Left ventricle myocardium inferior (tissue), 1 donor: Measurements from ENCODE around the gene PKD1L1. TPM values are rescaled to one million over a fixed set of nuclear protein-coding genes. Genes with fewer than 3 reads are reported as not detected.
"Not testable (repeated sequence)": the region's sequence is repeated elsewhere in the genome, so short reads cannot be mapped to it uniquely, and the experiment has no call there.

Experiments
- DNase-seq: peaks from one replicate; pipeline ENCODE4 v3.0.0-alpha.2; 2020
- H3K27ac ChIP-seq: fragments of 200-600 bp; replicated peaks from 2 replicates; pipeline ENCODE4 v1.8.0; 2021
- H3K27me3 ChIP-seq: fragments of 200-600 bp; 2 replicates; pipeline ENCODE4 v1.8.0; 2021; ENCODE audit warnings: low read depth
- H3K36me3 ChIP-seq: fragments of 200-600 bp; 2 replicates; pipeline ENCODE4 v1.8.0; 2021
- H3K4me1 ChIP-seq: fragments of 200-600 bp; 2 replicates; pipeline ENCODE4 v1.8.0; 2021
- H3K4me3 ChIP-seq: fragments of 200-600 bp; 2 replicates; pipeline ENCODE4 v1.8.0; 2021; ENCODE audit warnings: mild to moderate bottlenecking, moderate library complexity
- H3K9me3 ChIP-seq: fragments of 200-600 bp; replicated peaks from 2 replicates; pipeline ENCODE4 v1.8.0; 2021
- CTCF ChIP-seq: fragments of 200-600 bp; IDR thresholded peaks from 2 replicates; pipeline ENCODE4 v1.8.0; 2021; ENCODE audit warnings: antibody characterized with exemption, mild to moderate bottlenecking, borderline replicate concordance
- intact Hi-C: fragments of 100-400 bp; cut with micrococcal nuclease; formaldehyde crosslinking; loops from one replicate; pipeline ENCODE4 v1.11.0; 2022
- total RNA-seq: library from RNA; stranded (reverse); fragmentation: NEBNext Ultra II Directional; extraction: Animal tissue kit (Norgen Biotek cat#: 25700); gene quantifications from one replicate; pipeline ENCODE4 v1.2.1, GENCODE V29; 2021
- donor health status: DM: no; HTN: yes; CAD: no; lungs with severe emphysema.

The PKD1L1 gene
- total RNA-seq, 1 donor from 2014 or later = 1.5 TPM

- DNase-seq = no peak
- no peak for TF ChIP-seq CTCF
- peaks cover 87% of the 10 kb centered on the region for H3K4me1 ChIP-seq
- peak overlapping the region; percentile 93 for H3K27ac ChIP-seq
- intact Hi-C loops = no loop called here
- no peaks in the 10 kb centered on the region for H3K36me3 ChIP-seq
- no peaks in the 10 kb centered on the region for H3K27me3 ChIP-seq
- H3K9me3 ChIP-seq = no peaks in the 10 kb centered on the region
- H3K4me3 ChIP-seq = no peak overlapping the region
Observed at GRCh38 chr7:47943676-47944474, 4.4 kb downstream of the PKD1L1 start.

- DNase-seq, H3K9me3 ChIP-seq, H3K36me3 ChIP-seq, H3K4me3 ChIP-seq, H3K27me3 ChIP-seq, intact Hi-C loops: not testable (repeated sequence)
- H3K27ac ChIP-seq = peak overlapping the region; percentile 93
- H3K4me1 ChIP-seq = peaks cover 92% of the 10 kb centered on the region
Observed at GRCh38 chr7:47942651-47943050, 5.6 kb downstream of the PKD1L1 start.

GRCh38 chr7:47942132-47942531 lies 6.1 kb downstream of the PKD1L1 start:
- intact Hi-C loops = no loop called here
- no peak for TF ChIP-seq CTCF
- no peaks in the 10 kb centered on the region for H3K27me3 ChIP-seq
- H3K9me3 ChIP-seq = no peaks in the 10 kb centered on the region
- peak overlapping the region; percentile 46 for H3K4me3 ChIP-seq
- peak overlapping the region; percentile 93 for H3K27ac ChIP-seq
- no peak for DNase-seq
- no peaks in the 10 kb centered on the region for H3K36me3 ChIP-seq
- peaks cover 92% of the 10 kb centered on the region for H3K4me1 ChIP-seq

- Histone ChIP-seq H3K36me3 (no peaks in the 10 kb centered on the region), H3K27me3 (no peaks in the 10 kb centered on the region), H3K9me3 (no peaks in the 10 kb centered on the region), H3K4me3 (peak overlapping the region; percentile 46), H3K4me1 (peaks cover 86% of the 10 kb centered on the region), H3K27ac (peak overlapping the region; percentile 93)
- no peak for TF ChIP-seq CTCF
- intact Hi-C loops = no loop called here
- no peak for DNase-seq
Observed at GRCh38 chr7:47941136-47941844, 7.0 kb downstream of the PKD1L1 start.

GRCh38 chr7:47940088-47941013 lies 7.9 kb downstream of the PKD1L1 start:
- peak; percentile 53 for DNase-seq
- Histone ChIP-seq H3K9me3 (no peaks in the 10 kb centered on the region), H3K36me3 (no peaks in the 10 kb centered on the region), H3K27me3 (no peaks in the 10 kb centered on the region), H3K4me3 (peak overlapping the region; percentile 46), H3K4me1 (peaks cover 77% of the 10 kb centered on the region), H3K27ac (peak overlapping the region; percentile 93)
- TF ChIP-seq CTCF = no peak
- intact Hi-C loops = no loop called here
